SK-N-SH (cell line): ENCODE data around the gene MAP3K5.

Experiments
- CTCF ChIP-seq: fragments of 200-600 bp; sonication (generic); IDR thresholded peaks from 2 replicates; pipeline ENCODE4 v1.6.1; 2017; ENCODE audit warnings: antibody characterized with exemption, mild to moderate bottlenecking, moderate library complexity
- POLR2AphosphoS5 ChIP-seq: IDR thresholded peaks from 2 replicates; pipeline ENCODE4 v1.6.1; 2012; ENCODE audit warnings: low read depth, low read length
- RAD21 ChIP-seq: IDR thresholded peaks from 2 replicates; pipeline ENCODE4 v1.6.1; 2012; ENCODE audit warnings: mild to moderate bottlenecking, low read length
- RXRA ChIP-seq: IDR thresholded peaks from 2 replicates; pipeline ENCODE4 v1.4.0; 2012; ENCODE audit warnings: low read depth, mild to moderate bottlenecking, borderline replicate concordance
- TAF1 ChIP-seq: IDR thresholded peaks from 2 replicates; pipeline ENCODE4 v1.6.1; 2012; ENCODE audit warnings: low read depth, mild to moderate bottlenecking, low read length, moderate library complexity, borderline replicate concordance

- TF ChIP-seq CTCF (no peak), RAD21 (no peak), TAF1 (no peak), POLR2AphosphoS5 (no peak), RXRA (no peak)
These were observed 5.6 kb downstream of the MAP3K5 start for GRCh38 chr6:136786658-136787057.
